HUES64 (cell line): ENCODE data around the gene CCDC157.
"Not testable (repeated sequence)": the region's sequence is repeated elsewhere in the genome, so short reads cannot be mapped to it uniquely, and the experiment has no call there.

Experiments used
- H3K27ac ChIP-seq: 2 replicates; pipeline ENCODE4 v1.7.0; 2013; ENCODE audit warnings: low read depth, low read length, inconsistent platforms
- H3K27me3 ChIP-seq: 2 replicates; pipeline ENCODE4 v1.6.1; 2013; ENCODE audit warnings: mild to moderate bottlenecking, low read length; ENCODE audit not compliant: insufficient read depth
- H3K36me3 ChIP-seq: 2 replicates; pipeline ENCODE4 v1.6.1; 2013; ENCODE audit warnings: mild to moderate bottlenecking, low read length; ENCODE audit not compliant: insufficient read depth
- H3K4me1 ChIP-seq: 2 replicates; pipeline ENCODE4 v1.6.1; 2013; ENCODE audit warnings: mild to moderate bottlenecking, low read length, moderate library complexity; ENCODE audit not compliant: insufficient read depth
- H3K4me3 ChIP-seq: 2 replicates; pipeline ENCODE4 v1.5.1; 2013; ENCODE audit warnings: mild to moderate bottlenecking, low read length, moderate library complexity
- H3K9ac ChIP-seq: 2 replicates; pipeline ENCODE4 v1.6.1; 2013; ENCODE audit warnings: mild to moderate bottlenecking, low read depth, low read length
- H3K9me3 ChIP-seq: 2 replicates; pipeline ENCODE4 v1.6.1; 2013; ENCODE audit warnings: low read depth, low read length; ENCODE audit not compliant: insufficient read depth
- WGBS: fragments of 150-250, 120-280 bp; methylation state at CpG from one replicate; pipeline ENCODE4 v1.1.7; 2013; ENCODE audit warnings: missing lambda C conversion rate; 5-methylcytosine and 5-hydroxymethylcytosine counted together

The CCDC157 gene

GRCh38 chr22:30393885-30394284 lies 37.1 kb downstream of the CCDC157 start:
- Histone ChIP-seq H3K9me3 (peaks cover 8% of the 10 kb centered on the region; the same call in 1 of the 2 replicates), H3K4me1 (peaks cover 19% of the 10 kb centered on the region), H3K4me3 (no peak overlapping the region), H3K9ac (no peak overlapping the region), H3K27ac (no peak overlapping the region), H3K36me3 (no peaks in the 10 kb centered on the region), H3K27me3 (peaks cover 29% of the 10 kb centered on the region)
- 76% methylated on average over 3 of the region's 3 CpGs for WGBS

DNA sequence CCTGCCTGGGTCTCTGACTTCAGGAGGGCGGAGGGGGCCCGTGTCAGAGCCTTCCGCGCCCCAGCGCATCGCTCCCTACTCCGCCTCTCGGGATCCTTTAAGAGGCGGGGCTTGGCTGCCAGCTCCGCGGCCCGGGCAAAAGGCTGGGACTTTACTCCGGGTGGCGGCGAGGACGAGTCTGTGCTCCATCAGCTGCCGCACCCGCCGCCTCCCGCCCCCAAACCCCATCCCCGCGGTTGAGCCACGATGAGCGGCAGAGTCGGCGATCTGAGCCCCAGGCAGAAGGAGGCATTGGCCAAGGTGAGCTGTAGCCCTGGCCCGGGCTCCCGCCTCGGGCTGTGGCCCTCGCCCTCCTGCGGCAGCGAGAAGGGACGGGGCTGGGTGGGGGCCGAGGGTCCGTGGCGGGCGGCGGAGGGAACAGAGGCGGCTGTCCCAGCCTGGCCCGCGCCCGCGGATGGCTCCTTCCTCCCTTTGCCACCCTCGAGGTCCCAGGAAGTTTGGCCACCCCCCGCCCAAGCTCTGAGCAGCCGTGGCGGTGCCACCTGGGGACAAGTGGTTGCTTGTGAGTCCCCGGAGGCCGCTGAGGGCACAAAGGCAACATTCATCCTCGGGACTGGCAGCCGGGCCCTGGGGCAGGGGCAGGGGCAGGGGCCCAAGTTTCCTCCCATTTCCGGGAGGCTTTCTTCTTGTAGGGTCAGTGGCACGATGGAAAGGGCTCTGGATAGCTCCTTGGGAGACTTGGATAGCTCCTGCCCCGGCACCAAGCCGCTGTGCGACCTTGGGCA lies 40.3 kb downstream of the CCDC157 start, which contains the start of gene SEC14L2:
TSS of gene SEC14L2 (plus strand) at position 148 of the 785 bp plus-strand sequence. CDS start at position 247, 99 bp downstream.
- no peaks in the 10 kb centered on the region for H3K36me3 ChIP-seq
- peaks cover 29% of the 10 kb centered on the region for H3K27me3 ChIP-seq
- H3K9ac ChIP-seq = no peak within 1 kb of the TSS
- H3K4me3 ChIP-seq = peak within 1 kb of the TSS; percentile 74
- no peak within 1 kb of the TSS for H3K27ac ChIP-seq
- no peaks in the 10 kb centered on the region for H3K9me3 ChIP-seq
- H3K4me1 ChIP-seq = peaks cover 17% of the 10 kb centered on the region
- under 1% methylated on average over 56 of the region's 56 CpGs for WGBS

DNA sequence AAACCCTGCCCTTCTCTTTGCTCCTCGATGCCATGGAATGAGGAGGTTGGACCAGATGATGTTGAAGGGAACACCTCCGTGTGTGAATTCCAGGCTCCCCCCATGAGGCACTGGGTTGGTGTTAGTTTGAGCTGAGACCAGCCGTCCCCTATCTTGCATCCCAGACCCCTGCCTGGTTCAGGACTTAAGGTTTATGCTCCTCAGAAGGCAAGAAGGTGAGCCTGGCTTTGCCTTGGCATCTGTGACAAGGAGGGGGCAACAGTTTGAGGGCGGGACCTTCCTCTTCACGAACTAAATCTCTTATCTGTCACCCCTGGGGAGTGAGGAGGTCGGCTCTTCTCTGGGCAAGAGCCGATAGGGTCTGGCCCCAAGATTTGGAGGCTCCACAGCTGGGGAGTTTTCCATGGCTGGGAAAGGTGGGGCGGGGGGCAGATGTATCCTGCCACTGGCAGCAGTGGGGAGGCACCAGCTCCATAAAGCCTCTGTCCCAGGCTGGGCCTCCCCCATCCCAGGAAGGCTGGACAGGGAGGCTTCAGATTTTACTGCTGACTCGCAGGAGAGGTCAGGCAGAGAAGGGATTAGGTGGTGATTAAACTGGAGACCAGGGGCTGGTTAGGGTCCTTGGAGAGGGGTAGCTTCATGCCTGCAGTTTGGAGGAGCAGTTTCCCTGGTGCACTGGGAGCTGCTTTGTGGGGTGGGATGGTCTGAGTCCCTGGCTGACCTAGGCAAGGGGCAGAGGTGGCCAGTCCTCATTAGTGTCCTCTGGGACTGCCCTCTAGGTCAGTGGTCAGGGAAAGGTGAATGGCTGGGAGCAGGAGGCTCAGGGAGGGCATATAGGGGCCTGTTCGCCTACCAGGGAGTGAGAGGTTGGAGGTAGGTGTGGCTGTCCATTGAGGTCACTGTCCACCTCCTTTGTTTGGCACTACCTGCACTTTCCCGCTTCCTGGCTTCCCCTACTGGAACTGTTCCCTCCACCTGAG lies 41.1 kb downstream of the CCDC157 start:
- H3K4me3 ChIP-seq = peak overlapping the region; percentile 74
- no peaks in the 10 kb centered on the region for H3K9me3 ChIP-seq
- H3K4me1 ChIP-seq = peaks cover 15% of the 10 kb centered on the region
- no peak overlapping the region for H3K27ac ChIP-seq
- peaks cover 29% of the 10 kb centered on the region for H3K27me3 ChIP-seq
- no peak overlapping the region for H3K9ac ChIP-seq
- 42% methylated on average over 11 of the region's 11 CpGs for WGBS
- no peaks in the 10 kb centered on the region for H3K36me3 ChIP-seq

DNA sequence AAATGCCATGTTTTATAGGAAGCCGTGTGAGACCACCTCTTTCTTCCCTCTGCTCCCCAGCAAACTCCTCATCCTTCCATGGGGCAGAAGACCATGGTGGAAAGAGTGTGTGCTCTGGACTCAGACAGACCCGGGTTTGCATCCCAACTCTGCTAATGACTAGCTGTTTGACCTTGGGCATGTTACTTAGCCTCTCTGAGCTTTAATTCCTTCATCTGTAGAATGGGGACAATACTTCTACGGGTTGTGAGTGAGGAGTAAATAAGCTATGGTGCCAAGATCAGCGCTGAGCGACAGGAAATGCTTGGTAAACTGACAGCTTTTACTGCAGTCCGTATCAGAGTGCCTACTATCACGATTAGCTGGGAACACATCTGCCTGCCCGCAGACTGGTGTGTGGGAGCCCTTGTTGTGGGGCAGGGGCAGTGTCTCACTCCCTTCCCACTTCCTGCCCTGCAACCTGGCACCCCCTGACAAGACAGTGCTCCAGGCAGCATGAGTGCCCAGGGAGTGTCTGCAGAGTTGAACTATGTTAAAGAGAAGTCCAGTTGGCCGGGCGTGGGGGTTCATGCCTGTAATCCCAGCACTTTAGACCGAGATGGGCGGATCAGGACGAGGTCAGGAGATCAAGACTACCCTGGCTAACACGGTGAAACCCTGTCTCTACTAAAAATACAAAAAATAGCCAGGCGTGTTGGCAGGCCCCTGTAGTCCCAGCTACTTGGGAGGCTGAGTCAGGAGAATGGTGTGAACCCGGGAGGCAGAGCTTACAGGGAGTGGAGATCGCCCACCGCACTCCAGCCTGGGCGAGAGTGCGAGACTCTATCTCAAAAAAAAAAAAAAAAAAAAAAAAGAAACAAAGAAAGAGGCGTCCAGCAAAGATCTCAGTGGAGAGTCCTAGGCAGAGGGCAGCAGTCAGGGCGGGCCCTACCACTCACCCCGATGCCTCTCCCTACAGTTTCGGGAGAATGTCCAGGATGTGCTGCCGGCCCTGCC lies 42.2 kb downstream of the CCDC157 start:
- no peak overlapping the region for H3K9ac ChIP-seq
- H3K9me3 ChIP-seq = no peaks in the 10 kb centered on the region
- H3K4me3 ChIP-seq = no peak overlapping the region
- 86% methylated on average over 25 of the region's 25 CpGs for WGBS
- peaks cover 29% of the 10 kb centered on the region for H3K27me3 ChIP-seq
- H3K36me3 ChIP-seq = no peaks in the 10 kb centered on the region
- H3K27ac ChIP-seq = no peak overlapping the region
- H3K4me1 ChIP-seq = peaks cover 9% of the 10 kb centered on the region; the same call in 1 of the 2 replicates

GRCh38 chr22:30399718-30400117 lies 42.9 kb downstream of the CCDC157 start:
- no peak overlapping the region for H3K4me3 ChIP-seq
- peaks cover 9% of the 10 kb centered on the region; the same call in 1 of the 2 replicates for H3K4me1 ChIP-seq
- no peak overlapping the region for H3K9ac ChIP-seq
- H3K9me3 ChIP-seq = no peaks in the 10 kb centered on the region
- H3K27me3 ChIP-seq = peaks cover 29% of the 10 kb centered on the region
- 96% methylated on average over 5 of the region's 5 CpGs for WGBS
- no peaks in the 10 kb centered on the region for H3K36me3 ChIP-seq
- H3K27ac ChIP-seq = no peak overlapping the region

DNA sequence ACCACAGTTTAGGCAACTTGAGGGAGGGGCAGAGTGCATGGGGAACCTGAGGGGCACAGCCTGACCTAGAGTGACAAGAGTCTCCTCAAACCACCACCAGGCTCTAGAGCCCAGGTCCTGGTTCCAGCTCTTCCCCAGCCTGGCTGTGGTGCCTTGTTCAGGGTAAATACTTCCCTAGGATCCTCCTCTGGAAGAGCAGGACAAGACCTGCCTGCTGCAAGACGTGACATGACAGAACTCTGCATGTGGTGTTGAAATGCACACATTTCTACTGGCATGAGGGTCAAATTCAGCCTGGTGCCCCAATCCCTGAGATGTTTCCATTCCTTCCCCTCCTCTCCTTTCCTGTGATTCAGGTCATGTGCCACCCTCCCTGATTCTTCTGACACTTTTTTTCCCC lies 43.4 kb downstream of the CCDC157 start:
- H3K4me1 ChIP-seq = peaks cover 9% of the 10 kb centered on the region; the same call in 1 of the 2 replicates
- no peak overlapping the region for H3K9ac ChIP-seq
- no peaks in the 10 kb centered on the region for H3K36me3 ChIP-seq
- no peaks in the 10 kb centered on the region for H3K9me3 ChIP-seq
- H3K27ac ChIP-seq = no peak overlapping the region
- H3K4me3 ChIP-seq = no peak overlapping the region
- peaks cover 29% of the 10 kb centered on the region for H3K27me3 ChIP-seq
- WGBS = 89% methylated on average over 1 of the region's 1 CpG

DNA sequence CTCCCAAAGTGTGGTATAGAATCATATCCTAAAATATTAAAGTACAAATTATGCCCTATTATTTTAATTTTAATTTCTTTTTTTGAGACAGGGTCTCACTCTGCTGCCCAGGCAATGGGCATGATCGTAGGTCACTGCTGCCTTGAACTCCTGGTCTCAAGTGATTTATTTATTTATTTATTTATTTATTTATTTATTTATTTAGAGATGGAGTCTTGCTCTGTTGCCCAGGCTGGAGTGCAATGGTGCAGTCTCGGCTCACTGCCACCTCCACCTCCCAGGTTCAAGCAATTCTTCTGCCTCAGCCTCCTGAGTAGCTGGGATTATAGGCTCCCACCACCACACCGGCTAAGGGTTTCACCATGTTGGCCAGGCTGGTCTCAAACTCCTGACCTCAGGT lies 44.2 kb downstream of the CCDC157 start:
- not testable (repeated sequence) for H3K27ac ChIP-seq, H3K4me3 ChIP-seq, H3K36me3 ChIP-seq, H3K9me3 ChIP-seq, H3K4me1 ChIP-seq, H3K9ac ChIP-seq
- peaks cover 23% of the 10 kb centered on the region for H3K27me3 ChIP-seq
- WGBS = 94% methylated on average over 2 of the region's 3 CpGs

GRCh38 chr22:30402028-30402765 lies 45.4 kb downstream of the CCDC157 start:
- H3K4me1 ChIP-seq = peaks cover 9% of the 10 kb centered on the region; the same call in 1 of the 2 replicates
- H3K9ac ChIP-seq = no peak overlapping the region
- no peaks in the 10 kb centered on the region for H3K9me3 ChIP-seq
- peaks cover 4% of the 10 kb centered on the region for H3K36me3 ChIP-seq
- peak overlapping the region; percentile 24 for H3K27ac ChIP-seq
- H3K27me3 ChIP-seq = peaks cover 15% of the 10 kb centered on the region
- 24% methylated on average over 5 of the region's 5 CpGs for WGBS
- no peak overlapping the region for H3K4me3 ChIP-seq

GRCh38 chr22:30402766-30403104 lies 45.9 kb downstream of the CCDC157 start:
- H3K9ac ChIP-seq, H3K4me1 ChIP-seq, H3K9me3 ChIP-seq, H3K27me3 ChIP-seq, H3K36me3 ChIP-seq, H3K4me3 ChIP-seq: not testable (repeated sequence)
- peak overlapping the region; percentile 24 for H3K27ac ChIP-seq
- WGBS = 95% methylated on average over 5 of the region's 5 CpGs

GRCh38 chr22:30404307-30404706 lies 47.5 kb downstream of the CCDC157 start:
- H3K27ac ChIP-seq = no peak overlapping the region

More at GRCh38 chr22:30404307-30404706, 47.5 kb downstream of the CCDC157 start:
- no peaks in the 10 kb centered on the region for H3K9me3 ChIP-seq
- H3K9ac ChIP-seq = no peak overlapping the region
- H3K4me1 ChIP-seq = peaks cover 9% of the 10 kb centered on the region; the same call in 1 of the 2 replicates
- H3K4me3 ChIP-seq = no peak overlapping the region
- H3K36me3 ChIP-seq = peaks cover 19% of the 10 kb centered on the region
- WGBS = 87% methylated on average over 6 of the region's 6 CpGs
- no peaks in the 10 kb centered on the region for H3K27me3 ChIP-seq
